ENCODE results near the gene GPR137. TPM values are rescaled to one million over a fixed set of nuclear protein-coding genes. Genes with fewer than 3 reads are reported as not detected.

Gene GPR137
- total RNA-seq, 1 donor from 2014 or later = 52.5 TPM

DNA sequence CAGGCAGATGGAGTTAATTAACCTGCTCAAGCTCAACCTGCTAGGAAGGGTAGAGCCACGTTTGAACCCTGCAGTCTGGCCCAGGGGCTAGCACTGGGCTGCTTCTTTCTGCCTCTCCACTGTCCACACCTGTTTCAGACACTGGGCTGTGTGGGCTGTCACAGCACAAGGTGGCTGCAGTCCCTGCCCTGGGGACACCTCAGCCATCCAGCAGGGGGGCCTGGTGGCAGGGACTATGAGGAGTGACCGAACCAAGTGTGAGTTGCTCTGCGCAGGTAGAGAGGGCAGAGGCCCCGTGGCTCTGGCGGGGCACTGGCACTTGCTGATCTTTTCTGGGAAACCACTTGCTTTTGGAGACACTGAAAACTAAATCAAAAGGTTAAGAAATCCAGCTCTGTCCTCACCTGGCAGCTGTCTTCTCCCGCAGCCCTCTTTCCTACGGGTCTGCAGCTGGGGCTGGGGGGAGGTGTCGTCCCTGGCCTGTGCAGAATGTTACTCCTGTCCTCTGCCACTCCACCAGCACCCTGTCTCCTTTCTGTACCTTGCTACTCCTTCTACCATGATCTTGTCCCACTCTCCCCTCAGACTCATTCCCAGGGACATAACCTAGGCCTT lies 7.0 kb upstream of the GPR137 start:
- no peak overlapping the region for H3K27ac Mint-ChIP-seq (ENCODE audit: unreplicated experiment)
- peaks cover 2% of the 10 kb centered on the region for H3K9me3 Mint-ChIP-seq (ENCODE audit: unreplicated experiment)
- peaks cover 3% of the 10 kb centered on the region for H3K4me1 Mint-ChIP-seq (ENCODE audit: low read depth, unreplicated experiment)
- DNase-seq = no peak
- peak overlapping the region; percentile 8 for H3K4me3 Mint-ChIP-seq (ENCODE audit: unreplicated experiment)
- no peaks in the 10 kb centered on the region for H3K36me3 Mint-ChIP-seq (ENCODE audit: unreplicated experiment)
- TF ChIP-seq, protein P1, sequence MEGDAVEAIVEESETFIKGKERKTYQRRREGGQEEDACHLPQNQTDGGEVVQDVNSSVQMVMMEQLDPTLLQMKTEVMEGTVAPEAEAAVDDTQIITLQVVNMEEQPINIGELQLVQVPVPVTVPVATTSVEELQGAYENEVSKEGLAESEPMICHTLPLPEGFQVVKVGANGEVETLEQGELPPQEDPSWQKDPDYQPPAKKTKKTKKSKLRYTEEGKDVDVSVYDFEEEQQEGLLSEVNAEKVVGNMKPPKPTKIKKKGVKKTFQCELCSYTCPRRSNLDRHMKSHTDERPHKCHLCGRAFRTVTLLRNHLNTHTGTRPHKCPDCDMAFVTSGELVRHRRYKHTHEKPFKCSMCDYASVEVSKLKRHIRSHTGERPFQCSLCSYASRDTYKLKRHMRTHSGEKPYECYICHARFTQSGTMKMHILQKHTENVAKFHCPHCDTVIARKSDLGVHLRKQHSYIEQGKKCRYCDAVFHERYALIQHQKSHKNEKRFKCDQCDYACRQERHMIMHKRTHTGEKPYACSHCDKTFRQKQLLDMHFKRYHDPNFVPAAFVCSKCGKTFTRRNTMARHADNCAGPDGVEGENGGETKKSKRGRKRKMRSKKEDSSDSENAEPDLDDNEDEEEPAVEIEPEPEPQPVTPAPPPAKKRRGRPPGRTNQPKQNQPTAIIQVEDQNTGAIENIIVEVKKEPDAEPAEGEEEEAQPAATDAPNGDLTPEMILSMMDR (IDR thresholded peaks at IDR 0.05; ENCODE audit: partially characterized antibody, unreplicated experiment) = no peak
- H3K27me3 Mint-ChIP-seq (ENCODE audit: unreplicated experiment) = peaks cover 2% of the 10 kb centered on the region

DNA sequence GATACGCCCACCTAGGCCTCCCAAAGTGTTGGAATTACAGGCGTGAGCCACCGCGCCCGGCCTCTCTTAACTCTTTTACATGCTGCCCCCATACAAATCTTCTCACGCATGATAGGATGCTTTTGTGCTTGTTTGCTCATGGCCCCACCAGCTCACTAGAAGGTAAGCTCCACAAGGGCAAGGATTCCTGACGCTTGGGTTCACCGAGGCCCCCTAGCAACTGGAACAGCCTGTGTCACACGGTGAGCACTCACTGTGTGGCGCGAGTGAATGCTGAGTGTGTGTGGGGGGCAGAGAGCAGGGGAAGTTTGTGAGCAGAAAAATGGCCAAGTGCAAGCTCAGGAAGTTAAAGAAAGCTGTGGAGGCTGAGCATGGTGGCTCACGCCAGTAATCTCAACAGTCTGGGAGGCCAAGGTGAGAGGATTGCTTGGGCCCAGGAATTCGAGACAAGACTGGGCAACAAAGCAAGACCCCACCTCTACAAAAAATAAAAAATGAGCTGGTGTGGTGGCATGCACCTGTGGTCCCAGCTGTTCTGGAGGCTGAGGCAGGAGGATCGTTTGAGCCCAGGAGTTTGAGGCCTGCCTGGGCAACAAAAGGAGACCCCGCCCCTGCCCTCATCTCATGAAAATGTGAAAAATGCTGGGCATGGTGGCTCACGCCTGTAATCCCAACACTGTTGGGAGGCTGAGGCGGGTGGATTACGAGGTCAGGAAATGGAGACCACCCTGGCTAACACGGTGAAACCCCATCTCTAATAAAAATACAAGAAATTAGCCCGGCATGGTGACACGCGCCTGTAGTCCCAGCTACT lies 3.5 kb upstream of the GPR137 start:
- H3K4me3 Mint-ChIP-seq (ENCODE audit: unreplicated experiment) = no peak overlapping the region
- no peak overlapping the region for H3K27ac Mint-ChIP-seq (ENCODE audit: unreplicated experiment)
- peaks cover 8% of the 10 kb centered on the region for H3K4me1 Mint-ChIP-seq (ENCODE audit: low read depth, unreplicated experiment)
- H3K9me3 Mint-ChIP-seq (ENCODE audit: unreplicated experiment) = peaks cover 7% of the 10 kb centered on the region
- peaks cover 2% of the 10 kb centered on the region for H3K27me3 Mint-ChIP-seq (ENCODE audit: unreplicated experiment)
- TF ChIP-seq, protein P1 (IDR thresholded peaks at IDR 0.05; ENCODE audit: partially characterized antibody, unreplicated experiment) = no peak
- DNase-seq = no peak
- no peaks in the 10 kb centered on the region for H3K36me3 Mint-ChIP-seq (ENCODE audit: unreplicated experiment)

DNA sequence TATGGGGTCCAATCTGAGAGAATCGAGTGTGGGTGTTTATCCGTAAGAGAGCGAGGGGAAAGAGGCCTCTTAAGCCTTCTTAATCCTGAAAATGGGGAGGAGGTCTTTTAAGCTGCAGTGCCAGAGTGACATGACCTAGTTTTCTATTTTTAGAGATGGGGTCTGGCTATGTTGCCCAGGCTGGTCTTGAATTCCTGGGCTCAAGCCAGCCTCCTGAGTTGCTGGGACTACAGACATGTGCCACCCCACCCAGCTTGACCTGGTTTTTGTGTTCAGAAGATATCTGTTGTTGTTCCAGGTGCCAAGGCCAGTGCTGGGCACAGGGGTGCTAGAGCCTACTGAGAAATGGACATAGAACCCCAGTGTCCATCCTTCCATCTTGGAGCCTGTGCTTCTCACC lies 2.6 kb upstream of the GPR137 start:
- peak overlapping the region; percentile 34 for H3K4me3 Mint-ChIP-seq (ENCODE audit: unreplicated experiment)
- H3K27me3 Mint-ChIP-seq (ENCODE audit: unreplicated experiment) = peaks cover 2% of the 10 kb centered on the region
- peaks cover 8% of the 10 kb centered on the region for H3K4me1 Mint-ChIP-seq (ENCODE audit: low read depth, unreplicated experiment)
- TF ChIP-seq, protein P1 (IDR thresholded peaks at IDR 0.05; ENCODE audit: partially characterized antibody, unreplicated experiment) = no peak
- H3K36me3 Mint-ChIP-seq (ENCODE audit: unreplicated experiment) = no peaks in the 10 kb centered on the region
- H3K27ac Mint-ChIP-seq (ENCODE audit: unreplicated experiment) = no peak overlapping the region
- H3K9me3 Mint-ChIP-seq (ENCODE audit: unreplicated experiment) = peaks cover 8% of the 10 kb centered on the region
- no peak for DNase-seq

DNA sequence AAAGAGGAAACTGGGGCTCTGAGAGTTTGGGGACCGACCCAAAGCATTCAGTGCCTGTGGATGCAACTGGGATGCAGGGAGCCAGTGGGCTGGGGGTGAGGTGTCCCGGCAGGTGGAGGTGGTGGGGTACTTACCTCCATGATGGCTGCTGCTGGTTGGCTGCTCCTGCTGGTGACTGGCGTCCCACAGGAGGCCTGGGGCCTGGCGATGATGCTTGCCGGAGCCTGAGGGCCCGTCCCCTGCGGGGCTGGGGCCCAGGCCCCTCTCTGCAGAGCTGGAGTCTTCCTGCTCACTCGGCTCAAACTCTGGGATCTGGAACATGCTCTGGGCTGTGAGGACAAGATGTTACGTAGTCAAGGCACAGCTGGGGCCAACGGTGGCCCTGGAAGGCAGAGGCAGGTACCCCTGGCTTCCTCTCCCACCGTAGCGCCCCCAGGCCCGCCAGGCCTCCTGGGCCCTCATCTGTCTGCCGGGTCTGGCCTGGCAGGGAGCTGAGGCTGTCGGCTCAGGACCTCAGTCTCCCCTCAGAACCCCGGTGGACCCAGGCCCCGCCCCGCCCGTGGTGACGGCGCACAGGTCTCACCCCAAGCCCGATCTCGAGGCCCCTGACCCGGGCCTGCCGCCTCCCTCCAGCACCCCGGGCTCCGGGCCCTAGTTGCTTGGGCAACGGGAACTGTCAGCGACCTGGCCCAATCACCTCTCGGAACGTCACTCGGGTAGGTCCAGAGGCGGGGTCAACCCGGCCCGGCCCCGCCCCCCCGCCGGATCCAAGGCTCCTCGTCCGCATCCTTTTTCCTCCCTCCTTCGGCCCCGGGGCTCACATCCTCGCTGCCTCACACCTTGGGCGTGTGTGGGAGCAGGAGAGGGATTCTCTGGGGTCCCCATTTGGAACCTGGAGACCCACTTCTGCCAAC lies 1.3 kb upstream of the GPR137 start, which contains the start of gene BAD:
BAD (minus strand) TSS at position 618 of the 914 bp plus-strand sequence; CDS start at position 321, 297 bp downstream.
- peaks cover 2% of the 10 kb centered on the region for H3K27me3 Mint-ChIP-seq (ENCODE audit: unreplicated experiment)
- TF ChIP-seq, protein P1 (IDR thresholded peaks at IDR 0.05; ENCODE audit: partially characterized antibody, unreplicated experiment) = no peak
- H3K4me1 Mint-ChIP-seq (ENCODE audit: low read depth, unreplicated experiment) = peaks cover 8% of the 10 kb centered on the region
- H3K9me3 Mint-ChIP-seq (ENCODE audit: unreplicated experiment) = peaks cover 8% of the 10 kb centered on the region
- H3K36me3 Mint-ChIP-seq (ENCODE audit: unreplicated experiment) = no peaks in the 10 kb centered on the region
- H3K27ac Mint-ChIP-seq (ENCODE audit: unreplicated experiment) = no peak within 1 kb of the TSS
- H3K4me3 Mint-ChIP-seq (ENCODE audit: unreplicated experiment) = peak within 1 kb of the TSS; percentile 87
- peak; percentile 96 for DNase-seq

Measured in glutamatergic neuron (in vitro differentiated cells).